LHCN-M2 (cell line): ENCODE results near the gene FAM98B. TPM values are rescaled to one million over a fixed set of nuclear protein-coding genes. Genes with fewer than 3 reads are reported as not detected.
"Not testable (repeated sequence)": the region's sequence is repeated elsewhere in the genome, so short reads cannot be mapped to it uniquely, and the experiment has no call there.

Source experiments
- DNase-seq: peaks from one replicate; pipeline ENCODE4 v3.0.0-alpha.2; 2012; ENCODE audit warnings: low read depth
- polyA plus RNA-seq: library from polyadenylated mRNA; unstranded; fragments of >200 nt; gene quantifications from one replicate; pipeline ENCODE4 v1.2.1, GENCODE V29; 2012; ENCODE audit warnings: missing spikeins
- total RNA-seq: library from RNA; depleted of rRNA; stranded (reverse); fragments of >200 nt; gene quantifications from 2 replicates; pipeline ENCODE4 v1.2.3, GENCODE V29; 2014; rRNA removed

The FAM98B gene
- 5.2 and 19.5 TPM in 2 replicates for total RNA-seq
- polyA plus RNA-seq: 10.9 TPM

DNA sequence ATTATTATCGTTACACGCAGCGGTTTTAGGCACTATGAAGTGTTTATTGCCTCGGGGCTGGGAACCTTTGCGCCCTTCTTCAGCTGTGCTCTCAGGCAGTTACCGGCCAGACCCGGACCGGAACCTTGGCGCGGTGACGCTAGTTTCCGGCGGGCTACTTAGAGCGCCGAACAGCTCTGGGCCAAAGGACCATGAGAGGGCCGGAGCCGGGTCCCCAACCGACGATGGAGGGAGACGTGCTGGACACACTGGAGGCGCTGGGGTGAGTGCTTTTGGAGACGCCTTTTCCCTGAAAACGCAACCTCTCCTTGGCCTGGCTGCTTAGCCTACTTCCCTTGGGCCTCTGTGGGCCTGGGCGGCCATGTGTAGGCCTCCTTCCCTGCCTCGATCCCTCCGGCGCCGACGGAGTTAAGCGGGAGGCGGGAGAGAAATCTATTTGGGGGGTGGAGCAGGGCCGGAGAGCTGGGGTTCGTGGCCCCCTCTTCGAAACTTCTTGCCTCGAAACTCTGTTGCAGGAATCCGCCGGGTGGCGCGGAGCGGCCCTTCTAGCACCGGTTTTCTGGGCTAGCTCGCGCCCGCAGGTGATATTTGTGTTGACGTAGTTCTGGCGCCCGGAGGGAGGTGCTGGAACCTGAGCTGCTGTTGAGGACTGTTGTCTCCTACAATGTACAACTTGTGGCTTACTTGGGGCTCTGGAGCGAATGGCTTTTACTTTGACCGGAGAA lies at the start of gene FAM98B:
Gene FAM98B, plus strand, starts transcription at position 157 of the 725 bp plus-strand sequence. Its CDS starts 35 bp downstream, at position 192.
- DNase-seq: peak; percentile 84

DNA sequence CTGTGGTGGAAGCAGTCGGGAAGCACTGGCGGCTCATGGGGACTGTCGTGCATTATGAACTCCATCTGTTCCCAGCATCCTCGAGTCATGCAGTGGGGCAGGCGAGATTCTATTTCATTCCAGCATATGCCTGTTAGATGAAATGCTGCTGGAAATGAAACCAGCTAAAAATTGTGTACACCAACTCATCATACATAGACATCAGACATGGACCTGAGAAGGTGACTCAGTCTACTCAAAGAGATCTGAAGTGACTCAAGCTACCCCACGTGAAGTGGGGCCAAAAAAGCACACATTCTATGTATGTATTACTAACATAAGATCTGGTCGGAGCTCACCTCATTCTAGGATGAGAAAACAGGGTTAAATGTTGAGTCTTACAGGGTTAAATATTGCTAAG lies 47.5 kb upstream of the FAM98B start:
- peak; percentile 12 for DNase-seq

- DNase-seq: no peak
Measured at GRCh38 chr15:38408576-38408975, 45.4 kb upstream of the FAM98B start.

- DNase-seq: no peak
Measured at GRCh38 chr15:38411902-38412301, 42.0 kb upstream of the FAM98B start.

DNA sequence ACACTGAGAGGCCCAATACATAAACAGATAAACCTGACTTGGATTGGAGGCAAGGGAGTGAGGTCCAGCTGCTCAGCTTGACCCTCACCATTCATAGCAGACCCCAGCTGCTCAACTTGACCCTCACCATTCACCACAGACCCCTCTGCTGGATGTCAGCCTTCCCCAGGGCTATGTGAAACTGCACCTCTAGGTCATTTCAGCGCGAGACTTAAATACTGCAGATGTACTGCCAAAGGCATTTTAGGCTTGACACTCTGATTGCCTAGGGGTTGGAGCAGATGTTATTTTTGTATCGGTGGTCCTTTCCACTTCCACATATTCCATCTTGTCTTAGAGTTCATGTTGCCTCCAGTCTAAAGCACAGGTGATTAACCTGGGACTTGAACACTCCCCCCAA lies 41.5 kb upstream of the FAM98B start:
- DNase-seq: no peak

- peak; percentile 81 for DNase-seq
Measured at GRCh38 chr15:38414357-38414756, 39.6 kb upstream of the FAM98B start.

- no peak for DNase-seq
Measured at GRCh38 chr15:38421069-38421690, 32.7 kb upstream of the FAM98B start.

DNA sequence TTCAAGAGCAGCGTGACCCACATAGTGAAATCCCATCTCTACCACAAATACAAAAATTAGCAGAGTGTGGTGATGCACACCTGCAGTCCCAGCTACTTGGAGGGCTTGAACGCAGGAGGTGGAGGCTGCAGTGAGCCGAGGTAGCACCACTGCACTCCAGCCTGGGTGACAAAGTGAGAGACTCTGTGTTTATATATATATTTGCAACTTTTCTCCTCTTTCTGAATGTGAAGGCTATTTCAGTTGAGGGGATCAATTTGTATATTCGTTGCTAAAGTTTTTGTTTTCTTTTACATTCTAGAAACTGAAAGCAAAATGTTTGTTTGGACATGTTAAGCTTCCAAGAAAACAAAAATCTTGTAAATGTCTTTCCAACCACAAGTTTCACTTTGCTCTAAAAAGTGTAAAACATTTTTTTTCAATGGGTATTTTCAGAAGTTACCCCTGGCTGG lies 29.8 kb upstream of the FAM98B start:
- no peak for DNase-seq

- no peak for DNase-seq
Measured at GRCh38 chr15:38425269-38425668, 28.7 kb upstream of the FAM98B start.

GRCh38 chr15:38427380-38427779 lies 26.5 kb upstream of the FAM98B start:
- no peak for DNase-seq

- DNase-seq: no peak
Measured at GRCh38 chr15:38430106-38430760, 23.7 kb upstream of the FAM98B start.

DNA sequence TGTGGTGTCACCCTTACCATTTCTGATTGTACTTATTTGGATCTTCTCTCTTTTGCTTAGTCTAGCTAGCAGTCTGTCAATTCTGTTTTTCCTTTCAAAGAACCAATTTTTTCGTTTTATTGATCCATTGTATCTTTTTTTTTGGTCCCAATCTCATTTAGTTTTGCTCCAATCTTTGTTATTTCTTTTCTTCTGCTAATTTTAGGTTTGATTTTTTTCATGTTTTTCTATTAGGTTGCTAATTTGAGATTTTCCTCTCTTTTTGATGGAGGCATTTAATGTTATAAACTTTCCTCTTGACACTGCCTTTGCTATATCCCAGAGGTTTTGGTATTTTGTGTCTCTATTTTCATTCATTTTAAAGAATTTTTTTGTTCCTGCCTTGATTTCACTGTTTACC lies 16.9 kb upstream of the FAM98B start:
- no peak for DNase-seq

DNA sequence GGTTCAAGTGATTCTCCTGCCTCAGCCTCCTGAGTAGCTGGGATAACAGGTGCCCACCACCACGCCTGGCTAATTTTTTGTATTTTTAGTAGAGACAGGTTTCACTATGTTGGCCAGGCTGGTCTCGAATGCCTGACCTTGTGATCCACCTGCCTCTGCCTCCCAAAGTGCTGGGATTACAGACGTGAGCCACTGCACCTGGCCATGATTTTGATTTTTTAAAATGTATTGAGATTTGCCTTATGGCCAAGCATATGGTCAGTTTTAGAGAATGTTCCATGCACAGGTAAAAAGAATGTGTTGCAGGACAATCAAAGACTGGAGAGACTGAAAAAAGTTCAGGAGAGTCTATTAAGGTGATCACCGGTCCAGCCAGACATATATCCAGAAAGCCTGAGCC lies 16.3 kb upstream of the FAM98B start:
- DNase-seq: not testable (repeated sequence)

DNA sequence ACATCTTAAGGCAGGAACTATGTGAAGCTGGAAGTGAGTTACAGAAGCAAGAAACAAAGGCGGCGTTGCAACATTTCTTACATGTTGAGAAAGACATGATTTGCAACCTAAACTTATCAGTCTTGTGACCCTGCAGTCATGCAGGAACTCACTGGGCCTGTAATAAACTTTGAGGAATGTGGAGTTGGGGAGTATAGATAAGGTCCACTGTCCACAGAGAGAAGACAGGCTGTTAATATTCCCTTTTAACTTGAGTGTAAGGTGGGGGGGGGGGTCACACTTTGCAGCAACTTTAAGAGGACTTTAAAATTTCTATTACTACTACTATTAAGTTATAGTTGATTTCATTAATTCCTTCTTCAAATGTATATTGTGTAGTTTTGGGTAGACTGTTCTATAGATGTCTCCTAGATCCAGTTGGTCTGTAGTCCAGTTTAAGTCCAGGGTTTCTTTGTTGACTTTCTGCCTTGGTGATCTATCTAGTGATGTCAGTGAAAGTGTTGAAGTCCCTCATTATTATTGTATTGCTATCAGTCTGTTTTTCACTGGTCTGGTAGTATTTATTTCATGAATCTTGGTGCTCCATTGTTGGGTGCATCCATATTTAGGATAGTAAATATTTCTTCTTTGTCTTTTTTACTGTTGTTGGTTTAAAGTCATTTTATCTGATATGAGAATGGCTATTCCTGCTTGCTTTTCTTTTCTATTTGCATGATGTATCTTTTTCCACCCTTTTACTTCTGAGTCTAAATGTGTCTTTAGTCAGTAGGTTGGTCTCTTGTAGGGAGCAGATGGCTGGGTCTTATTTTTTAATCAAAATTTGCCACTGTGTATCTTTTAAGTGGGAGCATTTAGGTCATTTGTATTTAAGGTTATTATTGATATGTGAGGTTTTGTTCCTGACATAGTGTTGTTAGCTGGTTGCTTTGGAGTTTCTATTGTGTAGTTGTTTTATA lies 15.6 kb upstream of the FAM98B start:
- no peak for DNase-seq

DNA sequence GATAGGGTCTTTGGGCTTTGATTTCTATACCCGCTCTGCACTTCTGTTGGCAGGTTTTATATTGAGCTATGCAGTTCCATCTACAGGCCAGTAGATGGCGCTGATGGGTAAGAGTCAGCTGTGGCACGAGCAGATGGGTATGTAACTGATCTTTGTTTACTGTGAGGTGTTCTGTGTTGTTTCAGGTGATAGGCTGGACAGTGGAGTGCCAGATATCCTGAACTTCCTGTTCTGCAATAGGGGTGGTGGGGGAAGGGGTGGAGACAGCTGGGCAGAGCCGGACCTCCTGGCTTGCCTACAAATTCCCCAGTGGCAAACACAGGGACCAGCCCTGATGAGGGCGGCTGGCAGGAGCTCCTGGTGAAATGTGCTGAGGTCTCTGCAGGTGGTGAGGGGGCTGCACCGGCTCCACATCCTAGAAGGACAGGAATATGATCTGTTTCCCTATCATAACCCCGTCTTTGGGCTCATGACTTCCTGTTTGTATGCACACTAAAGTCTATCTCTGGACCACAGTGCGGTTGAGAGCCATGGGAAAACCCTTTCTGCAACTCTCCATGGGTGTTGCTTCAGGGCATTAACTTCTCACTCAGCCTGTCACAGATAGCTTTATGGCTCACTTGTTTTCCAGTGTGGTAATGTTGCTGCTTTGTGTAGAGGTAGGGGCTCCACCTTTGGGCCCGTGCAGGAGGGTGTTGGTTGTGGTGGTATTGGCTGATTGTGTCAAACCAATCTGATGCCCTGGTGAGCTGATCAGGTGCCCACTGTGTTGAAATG lies 13.4 kb upstream of the FAM98B start:
- DNase-seq: peak; percentile 40

DNA sequence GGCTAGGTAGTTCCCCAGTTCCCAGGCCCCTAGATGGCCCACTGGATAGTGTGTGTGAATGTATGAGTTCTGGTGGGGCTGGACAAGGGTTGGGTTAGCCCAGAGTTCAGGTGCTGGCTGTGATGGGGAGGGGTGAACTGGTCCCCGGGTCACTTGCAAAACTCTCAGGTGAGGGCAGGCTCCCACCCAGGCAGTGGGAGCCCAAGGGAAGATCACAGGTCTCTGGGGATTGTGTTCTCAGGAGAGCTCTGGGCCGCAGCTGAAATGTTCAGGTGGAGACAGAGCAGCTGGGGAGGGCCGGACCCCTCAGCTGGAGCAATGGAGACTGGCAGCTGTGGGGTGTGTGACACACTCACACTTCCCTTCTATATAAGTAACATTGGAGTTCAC lies 12.8 kb upstream of the FAM98B start:
- DNase-seq: no peak

DNA sequence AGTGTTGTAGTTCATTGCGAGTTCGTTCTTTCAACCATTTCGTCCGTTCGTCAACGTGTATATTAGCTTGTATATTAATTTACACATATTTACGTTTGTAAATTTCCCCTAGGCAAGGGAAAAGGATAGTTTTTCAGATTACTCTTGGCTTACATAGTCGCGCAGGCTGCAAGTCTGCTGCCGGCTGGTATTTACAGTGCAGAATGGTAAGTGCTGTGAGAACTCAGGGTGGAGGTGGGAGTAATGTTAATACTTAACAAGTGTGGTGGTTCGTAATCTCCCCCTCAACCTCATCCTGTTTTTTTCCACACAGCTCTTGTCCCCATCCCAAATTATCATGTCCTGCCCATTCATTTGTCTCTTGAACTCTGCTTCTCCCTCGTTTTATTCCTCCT lies 766 bp downstream of the FAM98B start:
- DNase-seq: peak; percentile 3

DNA sequence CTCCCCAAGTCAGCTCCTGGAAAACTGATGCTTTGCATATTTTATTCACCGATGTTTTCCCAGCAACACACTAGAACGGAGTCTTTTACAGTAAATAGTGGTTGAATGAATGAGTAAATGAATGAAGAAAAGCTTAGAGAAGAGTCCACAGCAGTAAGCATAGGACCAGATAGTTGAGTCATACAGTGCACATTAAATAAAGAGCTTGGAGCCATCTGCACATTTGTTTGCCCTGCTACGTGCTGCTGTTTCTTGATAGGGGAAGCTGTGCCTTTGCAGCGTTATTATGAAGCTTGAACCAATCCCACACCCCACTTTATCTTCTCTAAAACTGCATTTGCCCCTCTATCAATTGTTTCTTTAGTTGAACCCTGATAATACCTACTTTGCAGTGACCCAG lies 1.2 kb downstream of the FAM98B start:
- peak; percentile 3 for DNase-seq

DNA sequence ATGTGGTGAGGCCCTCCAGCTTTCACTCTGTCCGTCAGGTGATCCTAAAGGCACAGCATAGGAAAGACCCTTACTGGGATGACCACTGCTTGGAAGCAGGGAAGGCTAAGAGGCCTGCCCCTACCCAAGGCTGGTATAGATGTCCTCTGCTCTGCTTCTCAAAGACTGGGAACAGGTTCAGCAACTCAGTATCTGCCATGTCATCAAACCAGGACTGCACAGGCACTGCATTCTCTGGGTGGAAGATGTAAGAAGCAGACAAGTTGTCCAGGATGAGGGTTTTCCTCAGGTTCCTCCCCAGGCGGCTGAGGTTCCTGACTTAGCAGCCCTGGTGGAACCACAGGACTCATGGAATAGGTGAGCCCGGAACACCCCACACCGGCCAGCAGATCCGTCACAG lies 4.7 kb downstream of the FAM98B start:
- no peak for DNase-seq

DNA sequence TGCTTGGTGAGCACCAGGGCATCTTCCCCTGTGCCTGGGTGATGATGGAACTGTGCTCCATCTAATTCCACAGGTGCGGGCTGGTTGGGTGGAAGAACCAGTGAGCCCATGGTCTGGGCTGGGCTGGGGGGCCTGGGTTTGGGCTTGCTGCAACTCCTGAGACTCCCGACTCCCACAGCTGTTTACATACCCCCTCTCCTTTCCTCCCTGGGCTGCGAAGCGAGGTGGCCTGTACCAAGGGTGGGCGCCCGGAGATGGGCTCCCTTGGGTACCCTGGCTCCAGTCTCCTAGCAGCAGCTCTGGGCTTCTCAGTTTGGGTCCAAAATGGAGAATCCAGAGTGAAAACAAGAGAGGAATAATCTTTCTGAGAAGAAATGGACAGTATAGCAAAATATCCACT lies 5.6 kb downstream of the FAM98B start:
- DNase-seq: no peak

DNA sequence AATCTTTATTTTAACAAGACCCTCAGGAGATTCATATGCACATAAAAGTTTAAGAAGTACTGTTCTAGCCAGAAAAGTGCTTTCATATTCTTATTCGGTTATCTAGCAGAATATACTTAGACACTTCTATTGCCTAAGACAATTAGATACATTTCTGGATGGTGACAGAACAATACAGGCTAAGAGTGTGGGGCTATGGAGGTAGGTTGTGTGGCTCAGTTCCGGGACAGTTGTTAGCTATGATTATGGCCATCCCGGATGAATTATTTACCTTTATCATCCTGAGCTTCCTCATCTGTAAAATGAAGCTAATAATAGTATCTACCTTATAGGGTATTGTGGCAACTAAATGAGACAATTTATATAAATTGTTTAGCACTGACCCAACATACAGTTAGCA lies 6.6 kb downstream of the FAM98B start:
- no peak for DNase-seq
